Measurements from ENCODE around the gene DEPDC7.

- TF ChIP-seq, protein P1, sequence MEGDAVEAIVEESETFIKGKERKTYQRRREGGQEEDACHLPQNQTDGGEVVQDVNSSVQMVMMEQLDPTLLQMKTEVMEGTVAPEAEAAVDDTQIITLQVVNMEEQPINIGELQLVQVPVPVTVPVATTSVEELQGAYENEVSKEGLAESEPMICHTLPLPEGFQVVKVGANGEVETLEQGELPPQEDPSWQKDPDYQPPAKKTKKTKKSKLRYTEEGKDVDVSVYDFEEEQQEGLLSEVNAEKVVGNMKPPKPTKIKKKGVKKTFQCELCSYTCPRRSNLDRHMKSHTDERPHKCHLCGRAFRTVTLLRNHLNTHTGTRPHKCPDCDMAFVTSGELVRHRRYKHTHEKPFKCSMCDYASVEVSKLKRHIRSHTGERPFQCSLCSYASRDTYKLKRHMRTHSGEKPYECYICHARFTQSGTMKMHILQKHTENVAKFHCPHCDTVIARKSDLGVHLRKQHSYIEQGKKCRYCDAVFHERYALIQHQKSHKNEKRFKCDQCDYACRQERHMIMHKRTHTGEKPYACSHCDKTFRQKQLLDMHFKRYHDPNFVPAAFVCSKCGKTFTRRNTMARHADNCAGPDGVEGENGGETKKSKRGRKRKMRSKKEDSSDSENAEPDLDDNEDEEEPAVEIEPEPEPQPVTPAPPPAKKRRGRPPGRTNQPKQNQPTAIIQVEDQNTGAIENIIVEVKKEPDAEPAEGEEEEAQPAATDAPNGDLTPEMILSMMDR (conservative IDR thresholded peaks at IDR 0.05; ENCODE audit: low read depth in 2 of 2): no peak
- TF ChIP-seq POLR2AphosphoS5 (IDR thresholded peaks at IDR 0.05; ENCODE audit: low read depth) (no peak), ETS1 (IDR thresholded peaks at IDR 0.05) (no peak), EZH2phosphoT487 (IDR thresholded peaks at IDR 0.05; ENCODE audit: unreplicated experiment) (no peak), REST (IDR thresholded peaks at IDR 0.05; ENCODE audit: unreplicated experiment) (no peak), EZH2 (IDR thresholded peaks at IDR 0.05; ENCODE audit: low read depth, unreplicated experiment) (no peak), JUNB (IDR thresholded peaks at IDR 0.05; ENCODE audit: unreplicated experiment) (no peak)
- TF ChIP-seq, protein P2, sequence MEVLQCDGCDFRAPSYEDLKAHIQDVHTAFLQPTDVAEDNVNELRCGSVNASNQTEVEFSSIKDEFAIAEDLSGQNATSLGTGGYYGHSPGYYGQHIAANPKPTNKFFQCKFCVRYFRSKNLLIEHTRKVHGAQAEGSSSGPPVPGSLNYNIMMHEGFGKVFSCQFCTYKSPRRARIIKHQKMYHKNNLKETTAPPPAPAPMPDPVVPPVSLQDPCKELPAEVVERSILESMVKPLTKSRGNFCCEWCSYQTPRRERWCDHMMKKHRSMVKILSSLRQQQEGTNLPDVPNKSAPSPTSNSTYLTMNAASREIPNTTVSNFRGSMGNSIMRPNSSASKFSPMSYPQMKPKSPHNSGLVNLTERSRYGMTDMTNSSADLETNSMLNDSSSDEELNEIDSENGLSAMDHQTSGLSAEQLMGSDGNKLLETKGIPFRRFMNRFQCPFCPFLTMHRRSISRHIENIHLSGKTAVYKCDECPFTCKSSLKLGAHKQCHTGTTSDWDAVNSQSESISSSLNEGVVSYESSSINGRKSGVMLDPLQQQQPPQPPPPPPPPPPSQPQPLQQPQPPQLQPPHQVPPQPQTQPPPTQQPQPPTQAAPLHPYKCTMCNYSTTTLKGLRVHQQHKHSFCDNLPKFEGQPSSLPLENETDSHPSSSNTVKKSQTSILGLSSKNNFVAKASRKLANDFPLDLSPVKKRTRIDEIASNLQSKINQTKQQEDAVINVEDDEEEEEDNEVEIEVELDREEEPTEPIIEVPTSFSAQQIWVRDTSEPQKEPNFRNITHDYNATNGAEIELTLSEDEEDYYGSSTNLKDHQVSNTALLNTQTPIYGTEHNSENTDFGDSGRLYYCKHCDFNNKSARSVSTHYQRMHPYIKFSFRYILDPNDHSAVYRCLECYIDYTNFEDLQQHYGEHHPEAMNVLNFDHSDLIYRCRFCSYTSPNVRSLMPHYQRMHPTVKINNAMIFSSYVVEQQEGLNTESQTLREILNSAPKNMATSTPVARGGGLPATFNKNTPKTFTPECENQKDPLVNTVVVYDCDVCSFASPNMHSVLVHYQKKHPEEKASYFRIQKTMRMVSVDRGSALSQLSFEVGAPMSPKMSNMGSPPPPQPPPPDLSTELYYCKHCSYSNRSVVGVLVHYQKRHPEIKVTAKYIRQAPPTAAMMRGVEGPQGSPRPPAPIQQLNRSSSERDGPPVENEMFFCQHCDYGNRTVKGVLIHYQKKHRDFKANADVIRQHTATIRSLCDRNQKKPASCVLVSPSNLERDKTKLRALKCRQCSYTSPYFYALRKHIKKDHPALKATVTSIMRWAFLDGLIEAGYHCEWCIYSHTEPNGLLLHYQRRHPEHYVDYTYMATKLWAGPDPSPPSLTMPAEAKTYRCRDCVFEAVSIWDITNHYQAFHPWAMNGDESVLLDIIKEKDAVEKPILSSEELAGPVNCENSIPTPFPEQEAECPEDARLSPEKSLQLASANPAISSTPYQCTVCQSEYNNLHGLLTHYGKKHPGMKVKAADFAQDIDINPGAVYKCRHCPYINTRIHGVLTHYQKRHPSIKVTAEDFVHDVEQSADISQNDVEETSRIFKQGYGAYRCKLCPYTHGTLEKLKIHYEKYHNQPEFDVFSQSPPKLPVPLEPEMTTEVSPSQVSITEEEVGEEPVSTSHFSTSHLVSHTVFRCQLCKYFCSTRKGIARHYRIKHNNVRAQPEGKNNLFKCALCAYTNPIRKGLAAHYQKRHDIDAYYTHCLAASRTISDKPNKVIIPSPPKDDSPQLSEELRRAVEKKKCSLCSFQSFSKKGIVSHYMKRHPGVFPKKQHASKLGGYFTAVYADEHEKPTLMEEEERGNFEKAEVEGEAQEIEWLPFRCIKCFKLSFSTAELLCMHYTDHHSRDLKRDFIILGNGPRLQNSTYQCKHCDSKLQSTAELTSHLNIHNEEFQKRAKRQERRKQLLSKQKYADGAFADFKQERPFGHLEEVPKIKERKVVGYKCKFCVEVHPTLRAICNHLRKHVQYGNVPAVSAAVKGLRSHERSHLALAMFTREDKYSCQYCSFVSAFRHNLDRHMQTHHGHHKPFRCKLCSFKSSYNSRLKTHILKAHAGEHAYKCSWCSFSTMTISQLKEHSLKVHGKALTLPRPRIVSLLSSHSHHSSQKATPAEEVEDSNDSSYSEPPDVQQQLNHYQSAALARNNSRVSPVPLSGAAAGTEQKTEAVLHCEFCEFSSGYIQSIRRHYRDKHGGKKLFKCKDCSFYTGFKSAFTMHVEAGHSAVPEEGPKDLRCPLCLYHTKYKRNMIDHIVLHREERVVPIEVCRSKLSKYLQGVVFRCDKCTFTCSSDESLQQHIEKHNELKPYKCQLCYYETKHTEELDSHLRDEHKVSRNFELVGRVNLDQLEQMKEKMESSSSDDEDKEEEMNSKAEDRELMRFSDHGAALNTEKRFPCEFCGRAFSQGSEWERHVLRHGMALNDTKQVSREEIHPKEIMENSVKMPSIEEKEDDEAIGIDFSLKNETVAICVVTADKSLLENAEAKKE (CRISPR knock-in tag; IDR thresholded peaks at IDR 0.05): no peak
These were observed 56.8 kb downstream of the DEPDC7 start for GRCh38 chr11:33072465-33072864.
